Dendritic cell treated with granulocyte-macrophage colony-stimulating factor and Interleukin-4, amounts not matched to agents 40 ng/mL and 50 ng/mL, for 4 days (primary cell): Measurements from ENCODE around the gene POLDIP2.

Source experiments
- H3K27ac Mint-ChIP-seq: one replicate; pipeline ENCODE4 v1.8.0; 2022; ENCODE audit warnings: mild to moderate bottlenecking, mixed read lengths
- H3K27me3 Mint-ChIP-seq: one replicate; pipeline ENCODE4 v1.8.0; 2022; ENCODE audit warnings: mild to moderate bottlenecking, mixed read lengths
- H3K36me3 Mint-ChIP-seq: one replicate; pipeline ENCODE4 v1.8.0; 2022; ENCODE audit warnings: low read depth, mixed read lengths
- H3K4me1 Mint-ChIP-seq: one replicate; pipeline ENCODE4 v1.8.0; 2022; ENCODE audit warnings: low read depth, mixed read lengths
- H3K4me3 Mint-ChIP-seq: one replicate; pipeline ENCODE4 v1.8.0; 2022; ENCODE audit warnings: mild to moderate bottlenecking, moderate library complexity, mixed read lengths
- H3K9me3 Mint-ChIP-seq: one replicate; pipeline ENCODE4 v1.8.0; 2022; ENCODE audit warnings: mixed read lengths
- intact Hi-C: fragments of 100-400 bp; cut with micrococcal nuclease; formaldehyde crosslinking; loops from one replicate; pipeline ENCODE4 v1.15.0; 2022

Gene POLDIP2, protein sequence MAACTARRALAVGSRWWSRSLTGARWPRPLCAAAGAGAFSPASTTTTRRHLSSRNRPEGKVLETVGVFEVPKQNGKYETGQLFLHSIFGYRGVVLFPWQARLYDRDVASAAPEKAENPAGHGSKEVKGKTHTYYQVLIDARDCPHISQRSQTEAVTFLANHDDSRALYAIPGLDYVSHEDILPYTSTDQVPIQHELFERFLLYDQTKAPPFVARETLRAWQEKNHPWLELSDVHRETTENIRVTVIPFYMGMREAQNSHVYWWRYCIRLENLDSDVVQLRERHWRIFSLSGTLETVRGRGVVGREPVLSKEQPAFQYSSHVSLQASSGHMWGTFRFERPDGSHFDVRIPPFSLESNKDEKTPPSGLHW

DNA sequence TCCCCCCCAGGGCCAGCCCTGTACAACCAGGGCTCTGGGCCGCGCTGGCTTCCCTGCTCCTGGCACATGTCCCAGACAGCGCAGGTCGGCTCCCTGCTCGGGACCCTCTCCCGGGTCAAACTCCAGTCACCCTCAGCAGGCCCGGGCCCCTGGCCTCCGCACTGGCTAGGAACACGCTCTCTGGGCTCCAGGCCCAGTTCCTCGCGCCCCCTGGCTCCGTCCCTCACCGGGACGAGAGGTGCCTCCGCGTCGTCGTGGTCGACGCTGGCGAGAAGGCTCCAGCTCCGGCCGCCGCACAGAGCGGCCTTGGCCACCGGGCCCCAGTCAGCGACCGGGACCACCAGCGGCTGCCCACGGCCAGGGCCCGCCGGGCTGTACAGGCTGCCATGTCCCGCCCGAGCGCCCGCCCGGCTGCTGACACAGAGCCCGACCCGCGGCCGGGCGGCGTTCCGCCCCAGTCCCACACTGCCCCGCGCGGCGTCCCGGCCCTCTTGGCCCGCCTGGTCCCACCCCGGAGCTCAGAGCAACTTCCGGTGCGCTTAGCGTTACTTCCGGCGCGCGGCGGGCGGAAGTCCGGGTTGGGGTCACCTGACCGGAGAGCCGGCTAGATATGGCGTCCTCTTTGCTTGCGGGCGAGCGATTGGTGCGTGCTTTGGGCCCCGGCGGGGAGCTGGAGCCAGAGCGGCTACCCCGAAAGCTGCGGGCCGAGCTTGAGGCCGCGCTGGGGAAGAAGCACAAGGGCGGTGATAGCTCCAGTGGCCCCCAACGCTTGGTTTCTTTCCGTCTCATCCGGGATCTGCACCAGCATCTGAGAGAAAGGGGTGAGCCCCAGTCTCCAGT is at the start of gene POLDIP2:
POLDIP2 (minus strand) TSS at position 467 of the 840 bp plus-strand sequence; CDS start at position 388, 79 bp downstream.
- Mint-ChIP-seq H3K9me3 (no peaks in the 10 kb centered on the region), H3K4me1 (peaks cover 21% of the 10 kb centered on the region), H3K27ac (peak within 1 kb of the TSS; percentile 95), H3K4me3 (peak within 1 kb of the TSS; percentile 94), H3K27me3 (no peaks in the 10 kb centered on the region), H3K36me3 (peaks cover 77% of the 10 kb centered on the region)
- intact Hi-C loops: loop anchor here (1.0 kb wide), 1 partner anchor 22 kb away; the partner anchor contains the start of genes IFT20 and TNFAIP1

DNA sequence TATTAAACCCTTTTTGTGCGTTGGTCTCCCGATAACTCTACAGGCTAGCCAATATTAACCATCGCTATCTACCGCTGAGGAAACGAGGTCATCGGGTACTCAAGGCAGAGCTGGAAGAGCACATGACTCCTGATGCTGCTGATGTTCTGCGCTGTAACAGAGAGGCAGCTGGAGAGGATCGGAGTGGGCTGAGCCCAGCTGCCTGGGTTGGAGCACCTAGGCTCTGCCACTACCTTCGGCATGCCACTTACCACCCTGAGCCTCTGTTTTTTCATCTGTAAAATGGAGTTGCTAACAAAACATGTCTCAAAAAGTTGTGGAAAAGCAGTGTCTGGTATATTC is 49.1 kb upstream of the POLDIP2 start:
- intact Hi-C loops: loop anchor here (10.0 kb wide), 1 partner anchor 172 kb away; no protein-coding TSS in a partner anchor
- Mint-ChIP-seq H3K27me3 (peaks cover 7% of the 10 kb centered on the region), H3K4me3 (peak overlapping the region; percentile 86), H3K9me3 (no peaks in the 10 kb centered on the region), H3K36me3 (peaks cover 29% of the 10 kb centered on the region), H3K27ac (no peak overlapping the region), H3K4me1 (peaks cover 52% of the 10 kb centered on the region)

DNA sequence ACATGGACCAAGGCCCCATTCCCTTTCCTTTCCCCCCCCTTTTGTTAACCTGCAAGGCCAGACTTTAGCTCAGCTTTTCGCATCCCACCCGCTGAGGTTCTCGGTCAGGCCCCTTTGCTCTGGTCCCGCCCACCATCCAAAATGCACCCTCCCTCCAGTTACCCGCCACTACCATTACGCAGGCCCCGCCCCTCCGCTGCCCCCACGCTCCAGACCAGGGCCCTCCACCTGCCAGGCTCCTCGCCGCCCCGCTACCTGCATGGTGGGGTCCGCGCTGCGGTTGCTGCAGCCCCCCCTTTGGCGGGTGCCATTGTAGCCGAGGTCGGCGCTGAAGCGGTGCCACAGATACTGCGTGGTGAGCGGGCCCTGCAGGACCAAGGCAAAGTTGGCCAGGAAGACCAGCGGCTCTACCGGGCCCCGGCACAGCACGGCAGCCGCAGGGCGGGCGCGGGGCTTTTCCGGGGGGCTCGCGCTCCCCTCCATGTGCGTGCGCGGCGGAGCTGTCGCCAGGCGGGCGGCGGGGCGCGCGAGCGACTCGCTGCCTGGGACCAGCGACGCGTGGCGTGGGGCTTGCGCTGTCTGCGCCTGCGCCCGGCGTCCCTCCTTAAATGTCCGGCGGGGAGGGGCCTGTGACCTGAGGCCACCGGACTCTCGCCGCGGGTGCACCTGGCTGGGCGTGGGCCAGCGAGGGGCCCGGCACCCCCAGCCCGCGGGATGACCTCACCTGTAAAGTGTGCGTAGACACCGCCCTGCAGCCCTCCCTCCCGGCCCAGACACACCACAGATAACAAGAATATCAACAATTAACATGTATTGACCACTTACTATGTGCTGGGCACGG is 48.5 kb upstream of the POLDIP2 start, which contains the start of gene SLC46A1:
SLC46A1 (minus strand) TSS at position 581 of the 841 bp plus-strand sequence; CDS start at position 483, 98 bp downstream.
- H3K27ac Mint-ChIP-seq: peak within 1 kb of the TSS; percentile 74
- no peaks in the 10 kb centered on the region for H3K9me3 Mint-ChIP-seq
- peaks cover 57% of the 10 kb centered on the region for H3K4me1 Mint-ChIP-seq
- H3K27me3 Mint-ChIP-seq: peaks cover 7% of the 10 kb centered on the region
- peak within 1 kb of the TSS; percentile 86 for H3K4me3 Mint-ChIP-seq
- intact Hi-C loops: loop anchor here (10.0 kb wide), 1 partner anchor 171 kb away; no protein-coding TSS in a partner anchor
- peaks cover 34% of the 10 kb centered on the region for H3K36me3 Mint-ChIP-seq

DNA sequence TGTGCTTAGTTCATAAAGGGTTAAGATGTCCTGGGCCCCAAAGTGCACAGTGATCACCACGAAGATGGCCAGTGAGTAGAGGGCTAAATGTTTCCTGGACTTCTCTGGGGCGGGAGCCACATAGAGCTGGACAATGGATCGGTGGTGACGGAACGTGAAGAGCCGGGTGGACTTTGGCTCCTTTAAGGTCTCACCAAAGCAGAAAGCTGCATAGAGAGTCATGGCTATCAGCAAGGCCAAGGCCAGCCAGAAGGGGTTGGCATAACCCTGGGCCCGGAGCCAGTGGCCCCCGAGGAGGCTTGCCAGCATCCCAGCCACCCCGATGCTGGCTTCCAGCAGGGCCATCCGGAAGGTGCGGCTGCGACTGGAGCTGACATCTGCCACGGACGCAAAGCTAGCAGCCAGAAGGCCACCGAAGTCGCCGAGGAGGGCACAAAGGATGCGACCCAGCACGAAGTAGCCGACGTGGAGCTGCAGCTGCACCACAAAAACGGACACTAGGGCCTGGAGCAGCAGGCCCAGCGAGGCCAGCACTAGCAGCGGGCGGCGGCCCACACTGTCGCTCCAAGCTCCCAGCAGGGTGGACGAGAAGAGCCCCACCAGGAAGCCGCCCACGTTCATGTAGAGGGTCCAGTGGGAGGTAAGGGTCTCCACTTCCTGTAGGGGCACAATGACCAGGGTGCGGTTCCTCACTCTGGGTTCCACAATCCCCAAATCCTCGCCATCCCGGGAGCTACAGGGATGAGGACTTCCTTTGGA is 47.7 kb upstream of the POLDIP2 start:
- intact Hi-C loops: loop anchor here (10.0 kb wide), 1 partner anchor 170 kb away; no protein-coding TSS in a partner anchor
- H3K27ac Mint-ChIP-seq: peak overlapping the region; percentile 74
- peaks cover 64% of the 10 kb centered on the region for H3K4me1 Mint-ChIP-seq
- H3K27me3 Mint-ChIP-seq: peaks cover 7% of the 10 kb centered on the region
- no peaks in the 10 kb centered on the region for H3K9me3 Mint-ChIP-seq
- peak overlapping the region; percentile 86 for H3K4me3 Mint-ChIP-seq
- peaks cover 42% of the 10 kb centered on the region for H3K36me3 Mint-ChIP-seq

DNA sequence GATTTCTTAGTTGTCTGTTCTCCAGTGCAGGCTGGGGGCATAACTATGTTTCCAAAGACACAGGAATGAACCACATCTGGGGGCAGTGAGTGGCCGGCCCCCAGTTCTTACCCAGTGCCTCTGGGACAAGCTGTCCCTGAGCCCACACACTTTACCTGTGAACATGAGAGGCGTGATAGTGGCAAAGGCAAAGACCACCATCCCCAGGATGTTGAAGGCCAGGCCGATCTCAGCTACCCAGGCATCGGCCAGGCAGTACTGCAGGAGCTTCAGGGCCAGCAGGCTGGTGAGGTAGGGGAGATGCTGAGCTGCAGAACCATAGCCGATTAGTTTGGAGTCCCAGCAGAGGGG is 47.1 kb upstream of the POLDIP2 start:
- peaks cover 48% of the 10 kb centered on the region for H3K36me3 Mint-ChIP-seq
- H3K27me3 Mint-ChIP-seq: peaks cover 7% of the 10 kb centered on the region
- H3K27ac Mint-ChIP-seq: peak overlapping the region; percentile 74
- H3K9me3 Mint-ChIP-seq: no peaks in the 10 kb centered on the region
- intact Hi-C loops: loop anchor here (10.0 kb wide), 1 partner anchor 170 kb away; no protein-coding TSS in a partner anchor
- H3K4me1 Mint-ChIP-seq: peaks cover 66% of the 10 kb centered on the region
- peak overlapping the region; percentile 86 for H3K4me3 Mint-ChIP-seq

DNA sequence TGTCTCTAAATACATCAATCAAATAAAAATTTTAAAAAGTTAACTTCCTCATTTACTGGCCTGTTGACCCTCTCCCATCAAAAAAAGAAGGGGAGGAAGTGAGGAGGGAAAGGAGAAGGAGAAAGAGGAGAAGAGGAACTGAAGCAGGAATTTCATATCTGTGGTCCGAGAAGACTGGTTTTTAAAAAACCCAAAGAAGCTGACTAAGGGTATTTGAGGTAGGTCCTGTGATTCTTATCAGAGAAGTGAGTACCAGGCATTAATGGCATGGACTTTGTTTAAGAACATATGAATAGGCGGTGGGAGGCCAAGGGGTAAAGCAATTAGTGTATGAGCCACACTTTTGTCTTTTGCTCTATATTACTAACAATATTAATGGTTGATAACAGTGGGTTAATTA is 46.7 kb upstream of the POLDIP2 start:
- Mint-ChIP-seq H3K27me3 (peaks cover 7% of the 10 kb centered on the region), H3K9me3 (no peaks in the 10 kb centered on the region), H3K4me3 (peak overlapping the region; percentile 86), H3K4me1 (peaks cover 70% of the 10 kb centered on the region), H3K27ac (peak overlapping the region; percentile 74), H3K36me3 (peaks cover 52% of the 10 kb centered on the region)
- intact Hi-C loops: loop anchor here (10.0 kb wide), 1 partner anchor 169 kb away; no protein-coding TSS in a partner anchor

DNA sequence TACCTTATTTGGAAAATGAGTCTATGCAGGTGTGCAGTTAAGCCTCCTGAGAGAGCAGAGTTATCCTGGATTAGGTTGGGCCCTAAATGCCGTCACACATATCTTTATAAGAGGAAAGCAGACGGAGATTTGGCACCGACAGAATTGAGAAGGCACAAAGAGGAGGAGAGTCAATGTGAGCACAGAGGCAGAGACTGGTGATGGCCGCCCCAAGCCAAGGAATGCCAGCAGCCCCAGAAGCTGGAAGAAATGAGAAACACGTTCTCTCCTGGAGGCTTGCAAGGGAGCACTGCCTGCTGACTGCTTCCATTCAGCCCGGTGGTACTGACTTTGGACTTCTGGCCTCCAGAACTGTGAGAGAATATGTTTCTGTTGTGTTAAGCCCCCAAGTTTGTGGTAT is 45.5 kb upstream of the POLDIP2 start:
- Mint-ChIP-seq H3K36me3 (peaks cover 64% of the 10 kb centered on the region), H3K9me3 (no peaks in the 10 kb centered on the region), H3K27me3 (peaks cover 3% of the 10 kb centered on the region), H3K4me1 (peaks cover 68% of the 10 kb centered on the region), H3K4me3 (peak overlapping the region; percentile 0), H3K27ac (peak overlapping the region; percentile 74)
- intact Hi-C loops: loop anchor here (10.0 kb wide), 1 partner anchor 168 kb away; no protein-coding TSS in a partner anchor

DNA sequence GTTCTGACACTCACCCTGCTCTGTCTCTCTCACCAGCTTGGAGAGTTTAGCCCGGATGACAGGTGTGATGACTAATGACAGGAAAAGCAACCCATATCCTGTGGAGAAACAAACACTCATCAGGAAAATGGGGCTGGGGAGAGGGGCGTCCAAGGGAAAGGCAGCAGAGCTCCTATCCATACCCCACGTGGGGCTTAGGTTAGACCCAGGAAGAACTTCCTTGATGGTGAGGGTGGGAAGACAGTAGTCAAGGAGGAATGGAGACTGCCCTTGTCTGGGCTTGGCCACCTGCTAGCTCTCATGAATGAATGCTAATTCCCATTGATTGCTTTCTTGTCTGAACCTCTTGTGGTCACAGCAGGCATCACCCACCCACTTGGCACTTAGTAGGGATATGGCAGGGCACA is 44.9 kb upstream of the POLDIP2 start:
- Mint-ChIP-seq H3K9me3 (no peaks in the 10 kb centered on the region), H3K27me3 (peaks cover 3% of the 10 kb centered on the region), H3K27ac (no peak overlapping the region), H3K4me1 (peaks cover 68% of the 10 kb centered on the region), H3K36me3 (peaks cover 70% of the 10 kb centered on the region), H3K4me3 (no peak overlapping the region)
- intact Hi-C loops: loop anchor here (10.0 kb wide), 1 partner anchor 167 kb away; no protein-coding TSS in a partner anchor

DNA sequence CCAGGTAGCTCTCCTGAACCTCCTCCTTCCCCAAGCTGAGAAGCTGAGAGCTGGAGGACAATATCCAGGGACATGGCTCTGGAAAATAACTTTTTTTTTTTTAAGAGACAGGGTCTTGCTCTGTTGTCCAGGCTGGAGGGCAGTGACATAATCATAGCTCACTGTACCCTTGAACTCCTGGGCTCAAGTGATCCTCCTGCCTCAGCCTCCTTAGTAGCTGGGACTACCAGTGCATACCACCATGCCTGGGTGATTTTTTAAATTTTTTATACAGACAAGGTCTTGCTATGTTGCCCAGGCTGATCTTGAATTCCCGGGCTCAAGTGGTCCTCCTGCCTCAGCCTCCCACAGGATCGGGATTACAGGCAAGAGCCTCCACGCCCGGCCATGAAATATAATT is 42.5 kb upstream of the POLDIP2 start:
- Mint-ChIP-seq H3K36me3 (peaks cover 85% of the 10 kb centered on the region), H3K4me3 (no peak overlapping the region), H3K27ac (no peak overlapping the region), H3K9me3 (no peaks in the 10 kb centered on the region), H3K4me1 (peaks cover 53% of the 10 kb centered on the region), H3K27me3 (peaks cover 1% of the 10 kb centered on the region)
- intact Hi-C loops: loop anchor here (10.0 kb wide), 1 partner anchor 165 kb away; no protein-coding TSS in a partner anchor

DNA sequence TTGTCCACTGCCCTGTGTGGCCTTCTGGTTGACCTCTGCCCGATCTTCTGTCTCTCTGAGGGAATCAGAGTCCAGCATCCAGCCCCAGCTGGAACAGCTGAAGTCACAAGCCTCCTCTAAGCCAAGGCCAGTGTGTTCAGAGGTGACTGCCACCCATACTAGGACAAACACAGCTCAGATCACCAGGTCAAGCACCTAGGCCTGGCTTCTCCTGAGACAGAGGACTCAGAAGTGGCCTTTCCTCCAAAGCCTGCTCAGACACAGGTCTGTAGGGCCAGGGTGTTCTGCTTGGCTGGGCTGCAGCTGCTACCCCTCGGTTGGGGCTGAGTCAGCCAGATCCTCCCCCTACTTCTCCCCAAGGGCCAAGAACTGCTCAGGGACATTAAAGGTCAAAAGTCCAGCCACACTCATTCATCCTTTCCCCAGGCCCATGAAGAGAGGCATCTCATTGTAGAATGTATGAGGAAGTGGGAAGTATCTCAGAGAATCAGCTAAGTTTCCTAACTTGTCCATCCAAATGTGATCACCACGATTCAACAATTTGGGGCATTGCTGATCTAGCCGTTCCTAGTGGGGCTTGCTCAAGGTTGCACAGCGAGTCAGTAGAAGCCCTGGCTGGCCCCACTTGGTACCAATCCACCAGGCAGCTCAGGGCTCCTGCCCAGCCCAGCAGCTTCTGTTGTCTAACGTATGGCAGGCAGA is 41.1 kb upstream of the POLDIP2 start:
- Mint-ChIP-seq H3K4me1 (peaks cover 39% of the 10 kb centered on the region), H3K27ac (peak overlapping the region; percentile 3), H3K36me3 (peaks cover 82% of the 10 kb centered on the region)

DNA sequence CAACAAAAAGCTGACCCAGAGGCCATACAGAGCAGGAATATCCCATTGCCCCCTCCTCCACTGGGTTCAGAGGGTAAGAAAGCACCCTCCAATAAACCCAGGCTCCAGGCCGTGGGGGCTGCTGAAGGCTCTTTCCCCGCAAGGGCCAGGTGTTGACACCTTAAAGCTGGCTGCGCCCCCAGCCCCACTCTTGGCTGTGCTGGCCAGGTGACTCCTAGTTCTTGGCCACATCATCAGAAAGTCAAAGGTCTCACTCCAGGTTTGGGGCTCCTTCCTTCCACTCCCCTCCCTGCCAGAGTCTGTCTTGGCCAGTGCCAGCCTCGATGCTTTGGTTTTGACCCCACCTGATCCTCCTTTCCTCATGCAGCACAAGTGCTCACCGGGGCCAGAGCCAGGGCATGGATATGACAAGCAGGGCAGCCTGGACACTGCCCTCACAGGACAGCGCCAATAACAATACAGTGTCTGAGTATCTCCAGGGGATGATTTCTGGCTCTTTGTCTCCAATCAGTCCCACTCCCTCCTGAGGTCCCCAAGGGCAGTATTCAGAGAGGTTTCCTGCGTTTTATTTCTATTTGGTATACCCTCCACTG is 40.5 kb upstream of the POLDIP2 start:
- intact Hi-C loops: no loop called here
- Mint-ChIP-seq H3K4me1 (peaks cover 33% of the 10 kb centered on the region), H3K27ac (peak overlapping the region; percentile 3), H3K27me3 (peaks cover 1% of the 10 kb centered on the region), H3K36me3 (peaks cover 79% of the 10 kb centered on the region), H3K4me3 (no peak overlapping the region), H3K9me3 (no peaks in the 10 kb centered on the region)

More for the DNA sequence above, 41.1 kb upstream of the POLDIP2 start:
- H3K4me3 Mint-ChIP-seq: no peak overlapping the region
- H3K9me3 Mint-ChIP-seq: no peaks in the 10 kb centered on the region
- intact Hi-C loops: no loop called here
- peaks cover 1% of the 10 kb centered on the region for H3K27me3 Mint-ChIP-seq

DNA sequence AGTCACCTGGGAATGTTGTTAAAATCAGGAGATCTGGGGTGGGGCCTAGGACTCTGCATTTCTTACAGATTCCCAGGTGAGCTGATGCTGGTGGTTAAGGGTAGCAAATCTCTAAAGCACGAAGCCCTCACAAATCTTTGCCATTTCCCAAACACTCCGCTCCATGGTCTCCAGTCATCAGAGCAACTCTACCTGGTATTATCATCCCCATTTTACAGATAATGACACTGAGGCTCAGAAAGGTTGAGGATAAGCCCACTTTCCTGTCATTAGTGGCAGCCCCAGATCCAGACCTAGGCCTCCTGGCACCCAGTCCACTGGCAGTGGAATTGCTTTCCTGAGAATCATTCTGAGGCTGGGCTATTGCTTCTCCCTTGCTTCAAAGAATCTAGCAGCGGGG is 39.9 kb upstream of the POLDIP2 start:
- Mint-ChIP-seq H3K27me3 (peaks cover 1% of the 10 kb centered on the region), H3K36me3 (peaks cover 74% of the 10 kb centered on the region), H3K9me3 (no peaks in the 10 kb centered on the region), H3K4me1 (peaks cover 27% of the 10 kb centered on the region), H3K4me3 (no peak overlapping the region), H3K27ac (no peak overlapping the region)
- intact Hi-C loops: no loop called here
